ENCODE data around the gene TRPC1.

The TRPC1 gene

DNA sequence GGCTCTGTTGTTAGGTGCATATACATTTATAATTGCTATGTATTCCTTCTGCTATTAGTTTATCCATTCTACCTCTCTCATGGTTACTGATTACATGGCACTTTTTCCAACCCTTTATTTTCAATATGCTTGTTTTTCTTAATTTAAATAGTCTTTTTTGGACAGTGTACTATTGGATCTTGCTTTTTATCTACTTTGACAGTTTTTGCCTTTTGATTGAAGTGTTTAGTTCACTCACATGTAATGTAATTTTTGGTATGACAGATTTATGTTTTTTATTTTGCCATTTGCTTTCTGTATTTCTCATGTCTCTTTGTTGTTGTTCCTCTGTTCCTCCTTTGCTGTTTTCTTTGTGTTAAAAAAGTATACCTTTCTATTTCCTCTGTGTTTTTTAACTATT lies 44.5 kb downstream of the TRPC1 start:
- no peak for DNase-seq

DNA sequence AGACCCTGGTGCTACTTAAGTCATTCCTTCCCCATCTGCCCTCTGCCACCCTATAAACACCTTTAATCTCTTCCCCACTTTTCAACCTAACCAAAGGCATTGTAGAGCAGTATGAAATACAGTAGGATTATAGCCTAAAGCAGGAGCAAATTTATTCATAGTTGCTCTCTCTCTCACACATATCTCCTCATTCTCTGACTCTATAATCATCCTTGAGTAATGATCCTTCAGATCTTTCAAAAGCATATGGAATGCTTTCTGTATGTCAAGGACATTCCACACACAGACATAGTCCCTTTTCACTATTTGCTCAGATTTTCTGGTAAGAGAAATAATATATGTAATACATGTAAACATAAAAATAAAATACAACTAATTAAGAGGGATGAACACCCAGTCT lies 54.1 kb downstream of the TRPC1 start:
- DNase-seq, result no peak

DNA sequence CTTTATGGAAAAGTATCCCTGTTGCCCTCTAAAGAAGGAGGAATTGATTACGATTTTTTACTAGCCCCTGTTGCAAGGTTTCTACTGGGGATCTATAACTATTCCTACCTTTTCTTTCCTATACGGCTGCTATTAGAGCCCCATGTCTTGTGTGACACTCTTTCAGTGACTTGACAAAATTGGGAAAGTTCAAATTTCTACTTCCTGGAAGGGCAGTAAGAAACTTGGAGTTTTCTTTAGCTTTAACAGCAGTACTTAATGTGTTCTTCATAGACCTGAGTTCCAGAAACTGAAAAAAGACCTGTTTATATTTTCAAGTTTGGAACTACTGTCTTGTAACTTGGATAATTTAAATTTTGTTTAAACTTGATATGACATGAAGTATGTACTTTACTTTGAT lies 54.7 kb downstream of the TRPC1 start:
- no peak for DNase-seq

DNA sequence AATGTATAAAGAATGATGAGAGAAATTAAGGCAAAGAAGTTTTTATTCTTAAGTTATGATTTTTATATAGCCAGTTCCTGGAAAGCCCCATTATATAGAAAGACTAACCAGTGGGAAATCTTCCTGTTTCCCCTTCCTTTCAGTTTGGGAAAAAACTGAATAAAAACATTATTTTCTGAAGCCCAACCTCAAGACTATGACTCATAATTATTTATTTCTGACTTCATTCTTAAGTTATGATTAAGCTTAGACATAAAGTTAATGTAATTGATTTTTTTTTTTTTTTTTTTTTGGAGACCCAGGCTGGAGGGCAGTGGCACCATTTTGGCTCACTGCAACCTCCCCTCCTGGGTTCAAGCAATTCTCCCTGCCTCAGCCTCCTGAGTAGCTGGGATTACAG lies 55.8 kb downstream of the TRPC1 start:
- DNase-seq, result no peak

DNA sequence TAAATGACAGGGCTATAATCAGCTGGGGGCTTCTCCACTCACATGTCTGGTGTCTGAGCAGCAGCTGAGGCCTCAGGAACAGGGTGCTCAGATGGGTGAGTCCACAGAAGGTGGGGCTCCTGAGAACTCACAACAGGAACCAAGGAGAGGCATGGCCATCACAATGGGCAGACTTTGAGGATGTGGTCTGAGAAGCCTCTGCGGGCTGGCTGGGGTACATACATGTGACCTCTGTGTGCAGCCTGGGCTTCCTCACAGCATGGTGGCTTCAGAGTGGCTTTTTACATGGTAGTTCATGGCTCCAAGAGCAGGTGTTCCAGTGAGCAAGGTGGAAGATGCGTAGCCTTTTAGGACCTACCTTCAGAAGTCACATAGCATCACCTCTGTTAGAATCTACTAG lies 58.8 kb downstream of the TRPC1 start:
- DNase-seq, result no peak

DNA sequence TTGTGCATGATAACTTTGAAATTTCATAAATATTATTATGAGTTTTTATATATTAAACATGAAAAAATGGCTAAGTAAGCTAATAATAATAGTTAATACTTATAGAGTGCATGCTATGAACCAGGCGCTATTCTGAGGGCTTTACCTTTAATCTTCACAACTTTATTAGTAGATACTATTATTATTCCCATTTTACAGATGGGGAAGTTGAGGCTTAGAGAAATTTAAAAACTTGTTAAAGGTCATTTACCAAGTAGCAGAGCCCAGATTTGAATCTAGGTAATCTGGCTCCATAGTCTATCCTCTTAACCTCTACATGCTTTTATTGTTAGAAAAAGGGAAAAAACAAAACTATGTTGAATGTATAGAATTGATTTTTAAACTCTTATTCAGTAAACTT lies 60.4 kb downstream of the TRPC1 start:
- no peak for DNase-seq

DNA sequence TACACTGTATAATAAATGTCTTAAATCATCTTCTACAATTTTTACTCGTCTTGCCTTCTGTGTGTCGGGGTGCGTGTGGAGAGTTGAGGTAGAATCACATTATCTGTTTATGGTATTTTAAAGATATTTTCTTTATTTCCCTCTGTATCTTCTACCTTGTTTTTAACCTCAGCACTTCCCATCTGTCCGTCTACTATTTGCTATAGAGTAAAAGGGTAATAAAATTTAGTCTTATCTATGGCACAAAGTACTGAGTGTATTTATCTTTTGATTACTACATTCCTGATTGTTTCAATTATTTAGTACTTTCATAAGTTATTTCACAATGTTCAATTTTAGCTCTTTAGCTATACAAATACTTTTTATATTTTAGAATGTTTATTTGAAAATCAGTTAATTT lies 62.2 kb downstream of the TRPC1 start:
- DNase-seq, result no peak

DNA sequence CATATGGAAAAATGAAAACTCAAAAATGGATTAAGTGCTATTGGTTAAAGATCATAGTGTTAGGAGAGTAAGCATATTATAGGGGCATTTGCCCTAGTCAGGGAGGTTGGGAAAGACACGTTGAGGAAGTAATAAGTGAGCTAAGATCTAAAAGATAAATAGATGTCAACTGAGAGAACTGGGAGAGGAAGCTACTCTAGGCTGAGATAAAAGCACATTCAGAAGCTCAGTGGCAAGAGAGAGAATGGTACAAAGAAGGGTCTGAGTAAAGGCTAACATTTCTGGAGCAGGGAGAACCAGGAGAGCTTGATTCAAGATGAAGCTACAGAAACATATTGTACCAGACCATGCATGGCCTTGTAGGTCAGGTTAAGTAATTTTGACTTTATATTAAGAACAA lies 63.9 kb downstream of the TRPC1 start:
- no peak for DNase-seq

DNA sequence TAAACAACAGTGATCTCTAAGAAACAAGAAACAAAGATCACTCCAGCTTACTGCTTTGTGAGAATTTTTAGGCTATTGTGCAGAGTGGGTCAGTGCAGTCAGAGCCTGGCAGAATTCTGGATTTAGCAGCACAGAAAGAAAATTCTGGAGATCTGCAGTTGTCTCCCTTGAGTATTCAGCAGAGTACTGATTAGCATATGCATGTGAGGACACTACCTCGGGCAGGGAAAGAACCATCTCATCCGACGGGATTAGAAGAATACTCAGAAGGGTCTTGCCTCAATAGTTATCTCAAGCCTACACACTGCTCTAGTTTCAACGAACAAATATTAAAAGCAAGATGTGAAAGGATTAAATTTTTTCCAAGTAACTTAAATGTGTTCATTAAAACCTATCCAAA lies 70.7 kb downstream of the TRPC1 start:
- no peak for DNase-seq

DNA sequence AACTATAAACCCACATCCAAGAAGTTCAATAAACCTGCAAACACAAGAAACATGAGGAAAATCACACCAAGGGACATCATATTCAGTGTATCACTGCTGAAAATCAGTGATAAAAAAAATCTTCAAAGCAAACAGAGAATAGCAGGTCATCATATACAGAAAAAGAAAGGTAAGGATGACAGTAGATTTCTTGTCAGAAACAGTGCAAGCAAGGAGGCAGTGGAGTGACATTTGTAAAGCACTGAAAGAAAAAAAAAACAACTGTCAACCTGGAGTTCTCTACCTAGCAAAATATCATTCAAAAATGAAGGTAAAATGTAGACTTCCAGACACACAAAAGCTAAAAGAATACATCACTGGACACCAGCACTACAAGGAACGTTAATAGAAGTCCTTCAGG lies 71.5 kb downstream of the TRPC1 start:
- DNase-seq, result no peak

DNA sequence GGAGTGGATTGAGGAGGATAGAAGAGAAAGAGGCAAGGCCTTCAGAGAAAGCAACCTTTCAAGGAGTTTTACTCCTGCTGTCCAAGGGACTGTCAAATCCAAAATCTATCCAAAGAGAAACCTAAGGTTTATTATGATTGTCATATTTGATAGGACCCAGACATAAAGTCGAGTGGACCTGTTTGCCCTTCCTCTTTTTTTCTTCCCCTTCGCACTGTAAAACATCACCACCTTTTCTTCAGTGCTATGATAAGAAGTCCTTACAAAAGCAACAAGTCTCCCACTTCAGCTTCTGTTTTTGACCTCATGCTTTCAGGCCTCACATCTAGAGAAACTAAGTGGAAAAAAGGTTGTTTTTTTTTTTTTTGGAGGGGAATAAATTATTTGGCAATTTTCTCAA lies 73.0 kb downstream of the TRPC1 start:
- DNase-seq, result no peak

DNA sequence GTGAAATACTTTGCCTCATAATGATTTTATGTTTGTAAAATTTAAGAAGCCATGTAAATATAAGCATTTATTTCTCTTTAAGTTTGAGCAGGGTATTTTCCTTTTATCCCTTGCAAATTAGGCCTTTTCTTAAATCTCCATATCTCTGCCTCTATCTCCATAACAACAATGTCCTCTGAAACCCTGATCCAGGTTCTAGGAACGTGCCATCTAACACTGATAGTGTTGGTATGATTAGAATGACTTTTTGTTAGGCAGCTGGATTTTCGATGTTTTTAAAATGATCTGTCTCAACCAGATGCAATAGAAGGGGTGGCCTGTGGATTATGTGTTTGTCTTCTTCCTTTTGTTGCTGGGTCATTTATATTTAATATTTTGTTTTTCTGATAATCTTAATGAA lies 77.9 kb downstream of the TRPC1 start:
- DNase-seq, result no peak

DNA sequence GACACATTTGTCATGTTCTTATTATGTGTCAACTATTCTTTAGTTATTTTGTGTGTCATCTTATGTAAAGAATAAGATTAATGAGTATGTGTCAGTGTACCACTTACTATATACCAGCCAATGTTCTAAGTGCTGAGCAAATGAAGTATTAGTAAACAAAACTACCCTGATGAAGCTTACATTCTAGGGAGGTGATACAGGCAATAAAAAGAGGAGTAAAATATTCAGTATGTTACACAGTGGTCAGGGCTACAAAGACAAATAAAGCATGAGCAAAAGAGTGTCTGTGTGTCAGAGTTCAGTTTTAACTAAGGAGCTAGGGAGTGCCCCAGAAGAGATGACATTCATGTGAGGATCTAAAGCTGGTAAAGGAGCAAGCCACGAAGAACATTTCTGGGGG lies 79.1 kb downstream of the TRPC1 start:
- DNase-seq, result no peak

DNA sequence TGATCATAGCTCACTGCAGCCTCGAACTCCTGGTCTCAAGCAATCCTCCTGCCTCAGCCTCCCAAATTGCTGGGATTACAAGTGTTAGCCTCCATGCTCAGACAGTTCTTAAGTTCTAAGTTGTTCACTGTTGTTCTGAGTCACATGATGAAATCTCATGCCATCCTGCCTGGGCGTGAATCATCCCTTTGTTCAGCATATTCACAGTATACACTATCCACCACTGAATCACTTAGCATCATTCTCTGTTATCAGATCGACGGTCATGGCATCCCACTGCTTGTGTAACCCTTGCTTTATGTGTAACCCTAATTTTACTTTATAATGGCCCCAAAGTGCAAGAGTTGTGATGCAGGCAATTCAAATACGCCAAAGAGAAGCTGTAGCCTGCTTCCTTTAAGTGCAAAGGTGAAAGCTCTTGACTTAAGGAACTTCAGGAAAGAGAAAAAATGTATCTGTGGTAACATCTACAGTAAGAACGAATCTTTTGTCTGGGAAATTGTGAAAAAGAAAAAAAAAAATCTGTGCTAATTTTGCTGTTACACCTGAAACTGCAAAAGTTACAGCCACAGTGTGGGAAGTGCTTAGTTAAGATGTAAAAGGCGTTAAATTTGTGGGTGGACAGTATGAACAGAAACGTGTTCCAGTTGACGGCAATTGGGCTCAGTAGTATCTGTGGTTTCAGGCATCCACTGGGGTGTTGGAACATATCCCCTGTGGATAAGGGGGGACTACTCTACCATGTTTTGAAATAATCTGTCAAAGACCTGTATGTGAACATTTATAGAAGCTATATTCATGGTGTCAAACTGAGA lies 84.5 kb downstream of the TRPC1 start:
- no peak for DNase-seq

DNA sequence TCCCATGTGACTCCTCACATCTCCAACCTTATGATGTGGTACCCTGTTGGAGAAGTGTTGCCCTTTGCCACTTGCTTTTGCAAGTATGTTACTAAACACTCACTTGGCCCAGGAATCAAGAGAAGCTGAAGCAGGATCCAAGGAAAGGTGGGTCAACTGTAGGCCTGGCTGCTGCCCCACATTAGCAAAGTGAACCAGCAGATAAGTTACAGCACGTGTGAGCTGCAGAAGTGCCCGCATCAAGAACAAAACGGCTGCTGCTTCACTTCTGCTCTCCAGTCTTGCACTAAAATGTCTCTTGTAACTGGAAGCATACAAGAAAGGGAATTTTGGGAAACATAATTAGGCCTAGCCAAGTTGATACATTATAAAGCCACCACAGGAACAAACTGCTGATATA lies 85.4 kb downstream of the TRPC1 start:
- DNase-seq, result no peak

DNA sequence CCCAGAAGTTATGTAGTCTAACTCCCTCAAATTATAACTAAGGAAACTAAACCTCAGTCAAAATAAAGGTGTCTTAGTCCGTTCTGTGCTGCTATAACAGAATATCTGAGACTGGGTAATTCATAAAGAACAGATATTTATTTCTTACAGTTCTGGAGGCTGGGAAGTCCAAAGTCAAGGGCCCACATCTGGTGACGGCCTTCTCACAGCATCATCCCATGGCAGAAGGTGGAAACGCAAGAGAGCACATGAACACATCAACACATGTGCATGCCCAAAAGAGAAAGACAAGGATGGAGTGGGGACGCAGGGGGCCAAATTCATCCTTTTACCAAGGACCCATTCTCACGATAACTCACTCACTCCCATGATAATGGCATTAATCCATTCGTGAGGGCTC lies 92.0 kb downstream of the TRPC1 start:
- no peak for DNase-seq

DNA sequence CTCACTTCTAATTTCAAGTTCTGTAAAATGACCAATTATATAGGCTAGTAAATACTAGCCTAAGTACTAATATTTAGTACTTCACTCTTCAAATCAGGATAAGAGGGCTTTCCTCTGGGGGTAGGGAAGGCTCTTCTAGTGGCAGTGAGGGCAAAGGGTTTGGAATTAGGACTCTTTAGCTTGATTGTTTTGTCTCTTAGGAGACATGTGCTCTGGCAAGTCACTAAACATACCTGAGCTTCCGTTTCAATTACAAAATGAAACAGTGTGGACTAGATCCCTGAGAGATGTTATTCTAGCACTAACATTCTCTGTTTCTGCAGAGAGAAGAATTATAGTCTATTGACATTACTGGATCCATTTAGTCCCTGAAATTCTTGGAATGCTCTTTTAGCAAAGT lies 93.5 kb downstream of the TRPC1 start:
- DNase-seq, result no peak

DNA sequence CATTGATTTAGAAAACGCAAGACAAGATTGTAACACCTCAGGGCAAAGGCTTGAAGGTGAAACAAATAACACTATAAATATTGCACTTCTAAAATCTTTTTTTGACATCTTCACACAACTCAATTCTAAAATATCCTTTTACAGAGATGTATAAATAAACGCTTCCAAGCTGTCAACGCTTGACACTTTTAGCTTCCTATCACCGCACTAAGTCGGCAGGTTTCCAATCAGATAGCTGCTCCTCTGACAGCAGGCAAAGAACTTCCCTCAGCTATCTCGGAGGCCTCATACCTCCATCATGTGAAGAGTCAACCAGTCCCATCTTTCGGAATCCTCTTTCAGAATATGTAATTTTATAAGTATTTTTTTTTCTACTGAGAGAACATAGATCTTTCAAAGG lies 94.1 kb downstream of the TRPC1 start:
- no peak for DNase-seq

DNA sequence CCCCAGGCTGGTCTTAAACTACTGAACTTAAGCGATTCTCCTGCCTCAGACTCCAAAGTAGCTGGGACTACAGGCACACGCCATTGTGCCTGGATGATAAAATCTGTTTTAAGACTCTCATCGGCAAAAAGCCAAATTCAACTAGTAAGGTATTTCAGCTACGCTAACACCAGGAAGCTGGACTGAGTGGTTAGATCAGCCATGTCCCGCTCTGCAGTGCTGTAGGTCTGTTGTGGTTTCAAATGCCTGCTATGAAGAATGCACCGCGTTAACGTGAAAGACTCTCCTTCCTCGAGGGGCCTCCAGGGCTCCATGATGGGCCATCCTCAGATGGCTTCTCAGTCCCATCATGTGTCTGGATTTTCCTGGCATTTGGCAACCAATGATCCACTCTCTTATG lies 94.8 kb downstream of the TRPC1 start:
- no peak for DNase-seq

DNA sequence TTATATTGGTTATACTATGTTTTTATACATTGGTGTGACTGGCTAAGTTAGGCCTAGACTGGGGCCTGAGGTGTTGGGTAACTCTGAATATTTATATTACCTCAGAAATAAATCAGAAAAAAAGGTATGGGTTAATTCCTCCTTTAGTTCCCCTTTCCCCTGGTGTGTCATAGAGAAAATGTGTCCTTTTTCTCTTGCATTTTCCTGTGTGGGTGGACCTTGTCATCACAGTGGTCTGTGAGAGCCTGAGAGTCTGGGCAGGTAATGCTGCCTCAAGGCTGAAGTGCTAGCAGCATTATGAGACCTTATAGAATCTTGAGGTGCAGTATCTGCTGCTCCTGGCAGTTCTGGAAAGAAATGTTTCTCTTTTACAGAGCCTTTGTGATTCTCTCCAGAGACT lies 95.3 kb downstream of the TRPC1 start:
- DNase-seq, result no peak

DNA sequence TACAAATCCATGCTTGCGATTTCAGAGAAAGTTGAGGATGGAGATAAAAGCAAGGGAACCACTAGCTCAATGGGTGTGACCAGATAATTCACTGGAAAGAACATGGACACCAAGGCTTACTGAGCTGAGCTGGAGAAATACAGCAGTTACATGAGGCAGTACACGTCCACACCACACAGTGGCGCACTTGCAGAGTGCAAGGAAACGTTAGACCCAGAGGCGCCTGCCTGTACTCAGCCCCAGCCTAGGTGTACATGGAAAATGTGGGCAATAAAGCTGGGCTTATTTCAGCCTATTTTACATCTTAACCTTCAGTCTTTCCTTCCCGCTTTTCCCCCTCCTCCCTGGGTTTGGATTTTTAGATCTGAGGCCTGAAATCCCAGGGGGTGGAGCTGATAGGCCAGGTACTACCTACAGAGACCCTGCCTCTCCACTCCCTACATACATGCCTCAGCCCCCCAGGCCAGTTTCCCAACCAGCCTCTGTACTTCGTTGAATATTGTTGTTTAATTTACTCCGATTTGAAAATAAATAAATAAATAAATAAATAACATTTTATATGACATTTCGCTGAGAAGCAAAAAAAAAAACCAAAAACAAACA lies 105.0 kb downstream of the TRPC1 start:
- DNase-seq, result peak; percentile 31

DNA sequence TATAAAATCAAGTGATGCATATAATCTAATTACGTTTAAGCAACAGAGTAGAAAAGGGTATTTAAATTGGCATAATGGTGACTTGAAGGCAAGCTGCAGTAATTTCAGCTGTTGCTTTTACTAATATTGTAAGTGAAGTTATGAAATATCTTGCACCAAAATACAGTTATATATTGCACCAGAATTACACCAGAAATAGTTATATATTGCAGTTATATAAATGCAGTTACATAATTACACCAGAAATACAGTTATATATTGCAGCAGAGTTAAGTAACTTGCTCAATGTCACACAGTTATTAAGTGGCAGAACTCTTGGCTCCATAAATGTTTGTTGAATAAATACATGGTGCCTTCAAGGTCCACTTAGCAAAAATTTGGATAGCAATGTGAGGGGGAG lies 113.7 kb downstream of the TRPC1 start:
- DNase-seq, result no peak

DNA sequence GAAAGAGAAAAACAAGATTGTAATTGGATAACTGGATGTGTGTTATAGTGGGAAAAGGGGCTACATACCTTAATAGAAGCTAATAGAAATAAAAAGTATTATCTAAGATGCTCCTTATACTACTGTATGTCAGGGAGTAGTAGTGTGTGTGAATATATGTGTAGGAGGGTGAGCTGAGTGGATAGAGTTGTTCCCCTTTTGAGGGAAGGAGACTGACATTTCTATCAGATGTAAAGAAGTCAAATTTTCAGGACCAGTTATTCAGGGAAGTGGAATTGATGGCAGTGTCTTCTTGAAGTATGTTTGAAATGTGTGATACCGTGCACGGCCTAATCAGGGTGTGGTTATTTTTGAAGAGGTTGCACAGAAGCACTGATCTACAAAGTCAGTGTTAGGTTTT lies 116.0 kb downstream of the TRPC1 start:
- DNase-seq, result no peak

DNA sequence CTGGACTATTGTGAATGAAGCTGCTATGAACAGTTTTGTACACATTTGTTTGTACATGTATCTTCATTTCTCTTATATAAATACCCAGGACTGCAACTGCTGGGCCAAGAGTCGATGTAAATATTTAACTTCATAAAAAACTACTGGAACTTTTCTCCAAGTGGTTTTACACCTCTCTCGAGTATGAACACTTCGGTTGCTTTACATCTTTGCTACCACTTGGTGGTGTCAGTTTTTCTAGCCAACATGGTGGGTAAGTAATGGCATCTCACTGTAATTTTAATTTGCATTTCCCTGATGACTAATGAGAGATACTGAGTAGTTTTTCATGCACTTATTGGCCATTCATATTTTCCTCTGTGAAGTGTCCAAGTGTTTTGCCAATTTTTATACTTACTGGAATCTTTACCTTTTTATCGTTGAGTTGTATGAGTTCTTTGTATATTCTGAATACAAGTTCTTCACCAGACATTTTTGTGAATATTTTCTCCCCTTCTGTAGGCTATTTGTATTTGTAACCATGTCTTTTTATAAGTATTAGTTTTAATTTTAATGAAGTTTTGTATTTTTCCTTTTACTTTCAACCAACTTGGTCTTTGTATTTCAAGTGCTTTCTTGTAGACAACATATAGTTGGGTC lies 120.6 kb downstream of the TRPC1 start:
- DNase-seq, result peak; percentile 13

Measured in CD4-positive, alpha-beta T cell treated with Interleukin-4 for 4 hours (primary cell).